GM12892 (cell line): ENCODE measurements around the gene MYO18A.

Experiments
- POLR2A ChIP-seq: IDR thresholded peaks from 2 replicates; pipeline ENCODE4 v1.6.1; 2011; ENCODE audit warnings: low read depth, low read length, control low read depth
- POLR2AphosphoS5 ChIP-seq: IDR thresholded peaks from 2 replicates; pipeline ENCODE4 v1.6.1; 2011; ENCODE audit warnings: low read depth, low read length, control low read depth

- TF ChIP-seq POLR2AphosphoS5 (no peak), POLR2A (no peak)
These were observed 17.3 kb downstream of the MYO18A start for GRCh38 chr17:29162909-29163341.
